GM13977 (cell line): Measurements from ENCODE around the gene TCERG1.

Experiments used
- DNase-seq: peaks from one replicate; pipeline ENCODE4 v3.0.0; 2012; ENCODE audit warnings: low spot score
- in situ Hi-C: fragments of 300-500 bp; cut with MboI; formaldehyde crosslinking; loops from one replicate; pipeline ENCODE4 v1.12.0; 2022; ENCODE audit warnings: low sequenced_read_pairs, low pct_unique_long_range_greater_than_20kb, mixed read lengths, inconsistent platforms; ENCODE audit not compliant: unreplicated experiment
- TF ChIP-seq, protein P1 (sequence below): IDR thresholded peaks from 2 replicates; pipeline ENCODE4 v1.5.1; 2012; ENCODE audit warnings: mild to moderate bottlenecking, control low read depth; ENCODE audit not compliant: insufficient read depth; ENCODE audit errors: extremely low read depth, missing control alignments

The TCERG1 gene

GRCh38 chr5:146482775-146483174 lies 35.6 kb downstream of the TCERG1 start:
- TF ChIP-seq, protein P1, sequence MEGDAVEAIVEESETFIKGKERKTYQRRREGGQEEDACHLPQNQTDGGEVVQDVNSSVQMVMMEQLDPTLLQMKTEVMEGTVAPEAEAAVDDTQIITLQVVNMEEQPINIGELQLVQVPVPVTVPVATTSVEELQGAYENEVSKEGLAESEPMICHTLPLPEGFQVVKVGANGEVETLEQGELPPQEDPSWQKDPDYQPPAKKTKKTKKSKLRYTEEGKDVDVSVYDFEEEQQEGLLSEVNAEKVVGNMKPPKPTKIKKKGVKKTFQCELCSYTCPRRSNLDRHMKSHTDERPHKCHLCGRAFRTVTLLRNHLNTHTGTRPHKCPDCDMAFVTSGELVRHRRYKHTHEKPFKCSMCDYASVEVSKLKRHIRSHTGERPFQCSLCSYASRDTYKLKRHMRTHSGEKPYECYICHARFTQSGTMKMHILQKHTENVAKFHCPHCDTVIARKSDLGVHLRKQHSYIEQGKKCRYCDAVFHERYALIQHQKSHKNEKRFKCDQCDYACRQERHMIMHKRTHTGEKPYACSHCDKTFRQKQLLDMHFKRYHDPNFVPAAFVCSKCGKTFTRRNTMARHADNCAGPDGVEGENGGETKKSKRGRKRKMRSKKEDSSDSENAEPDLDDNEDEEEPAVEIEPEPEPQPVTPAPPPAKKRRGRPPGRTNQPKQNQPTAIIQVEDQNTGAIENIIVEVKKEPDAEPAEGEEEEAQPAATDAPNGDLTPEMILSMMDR, result no peak
- in situ Hi-C loops, result no loop called here
- no peak for DNase-seq

DNA sequence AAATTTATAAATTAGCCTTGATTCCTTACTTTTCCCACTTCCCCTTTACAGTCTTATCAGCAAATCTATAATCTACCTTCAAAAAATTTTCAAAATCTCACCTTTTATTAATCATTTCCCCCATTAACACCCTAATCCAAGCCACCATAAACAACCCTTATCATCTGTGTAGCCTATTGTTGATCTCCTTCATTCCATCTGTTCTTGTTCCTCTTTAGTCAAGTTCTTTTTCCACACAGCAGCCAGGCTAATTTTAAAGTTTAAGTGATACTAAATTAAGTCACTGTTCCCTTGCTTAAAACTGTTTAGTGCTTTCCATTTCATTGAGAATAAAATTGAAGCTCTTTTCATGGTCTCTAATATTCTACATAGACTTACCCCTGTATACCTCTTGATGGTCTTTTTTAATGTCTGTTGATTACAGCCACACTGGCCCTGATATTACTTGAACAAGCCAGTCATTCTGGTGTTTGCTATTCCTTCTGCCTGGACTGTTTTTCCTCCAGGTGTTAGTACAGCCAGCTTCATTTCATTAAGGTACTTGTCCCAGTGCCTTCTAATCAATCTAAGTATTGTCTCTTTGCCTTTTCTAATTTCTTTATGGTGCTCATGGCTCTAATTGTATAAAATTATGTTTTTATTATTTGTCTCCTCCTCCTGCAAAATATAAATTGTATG lies 37.7 kb downstream of the TCERG1 start:
- in situ Hi-C loops, result no loop called here
- TF ChIP-seq, protein P1, result no peak
- DNase-seq, result no peak

DNA sequence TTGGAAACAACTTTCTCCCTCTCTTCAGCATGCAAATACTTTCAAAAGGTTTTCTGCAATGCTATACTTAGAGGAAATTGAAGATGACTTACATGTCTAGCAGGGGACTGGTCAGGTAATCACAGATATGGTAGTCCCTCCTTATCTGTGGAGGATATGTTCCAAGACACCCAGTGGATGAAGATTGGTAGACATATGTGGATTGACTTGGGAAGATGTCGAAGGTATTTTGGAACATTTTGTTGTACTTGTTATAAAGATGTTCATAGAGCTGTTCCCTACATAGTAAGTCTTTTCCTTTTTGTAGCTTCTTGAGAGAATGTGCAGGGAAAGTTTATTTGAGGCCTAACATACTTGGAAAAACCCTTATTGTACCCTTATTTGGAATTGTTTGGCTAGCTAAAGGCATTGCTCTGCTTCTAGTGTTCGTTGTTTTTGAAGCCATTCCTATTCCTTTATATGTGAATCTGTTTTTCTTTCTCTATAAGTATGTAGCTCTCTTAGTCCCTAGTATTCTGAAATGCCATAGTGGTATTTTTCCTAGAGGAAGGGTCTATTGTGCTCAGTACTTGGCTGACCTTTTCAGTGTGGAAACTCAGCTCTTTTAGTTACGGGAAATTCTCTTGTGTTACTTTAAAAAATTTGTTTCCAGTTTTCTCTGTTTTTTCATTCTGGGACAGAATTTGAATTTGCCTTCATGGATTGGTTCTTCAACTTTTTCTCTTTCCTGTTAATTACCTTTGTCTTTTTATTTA lies 43.1 kb downstream of the TCERG1 start:
- TF ChIP-seq, protein P1, result no peak
- no peak for DNase-seq
- in situ Hi-C loops, result no loop called here

- DNase-seq, result no peak
- in situ Hi-C loops, result no loop called here
- TF ChIP-seq, protein P1, result no peak
These were observed 47.5 kb downstream of the TCERG1 start for GRCh38 chr5:146494656-146495055.

DNA sequence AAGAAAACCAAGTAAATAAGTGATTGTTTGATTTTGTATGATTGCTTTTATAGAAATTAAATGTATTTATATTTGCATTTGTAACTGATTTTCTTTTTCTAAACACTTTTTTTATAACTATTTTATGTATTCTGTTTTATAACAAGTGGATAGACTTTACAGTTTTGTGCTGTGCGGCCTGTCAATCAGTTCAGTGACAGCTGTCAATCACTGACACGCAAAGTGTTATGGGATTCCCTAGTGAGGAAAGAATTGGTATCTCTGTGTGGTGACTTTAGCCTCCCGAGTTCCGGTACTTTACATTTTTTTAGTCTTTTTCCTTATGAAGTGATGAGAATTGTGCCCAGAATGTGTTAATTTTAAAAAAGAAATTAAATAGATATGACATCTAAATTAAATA lies 52.5 kb downstream of the TCERG1 start:
- TF ChIP-seq, protein P1, result no peak
- no peak for DNase-seq
- in situ Hi-C loops, result no loop called here

DNA sequence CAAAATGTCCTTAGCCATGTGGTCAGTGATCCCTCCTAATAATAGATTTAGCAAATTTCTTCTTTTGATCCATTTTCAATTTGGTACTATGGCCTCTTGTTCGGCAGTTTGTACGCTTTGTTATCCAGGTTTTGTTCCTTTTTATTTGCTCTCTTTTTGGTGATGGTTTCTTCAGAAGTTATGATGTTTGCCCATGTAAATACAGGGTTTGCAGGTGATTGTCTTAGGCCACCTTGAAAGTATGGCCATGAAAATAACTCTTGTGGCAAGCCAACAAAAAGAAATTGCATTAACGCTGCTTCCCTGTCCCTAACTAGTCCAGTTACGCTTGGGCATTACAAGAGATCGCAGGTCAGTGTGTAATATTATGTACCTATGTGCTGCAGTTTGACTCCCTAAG lies 60.3 kb downstream of the TCERG1 start:
- in situ Hi-C loops, result no loop called here
- TF ChIP-seq, protein P1, result no peak
- DNase-seq, result no peak
